ENCODE results near the gene PLPP2. TPM values are rescaled to one million over a fixed set of nuclear protein-coding genes. Genes with fewer than 3 reads are reported as not detected.

PLPP2 gene
- 56.1 and 62.1 TPM in 2 replicates for total RNA-seq

GRCh38 chr19:291006-291521 lies at the start of gene PLPP2:
Gene PLPP2 (minus strand): TSS chr19:291403. CDS start chr19:291336, 67 bp downstream.

Other genes starting within 250 kb of the PLPP2 start
- not detected in 2 replicates for gene OR4F17, start 184.3 kb downstream of the PLPP2 start, total RNA-seq
- 7.9 and 13.5 TPM in 2 replicates for gene MIER2, start 53.4 kb upstream of the PLPP2 start, total RNA-seq
- gene C2CD4C, start 117.7 kb upstream of the PLPP2 start, total RNA-seq = 0.42 TPM in 2 replicates
- 0.07 and 0.14 TPM in 2 replicates for gene SHC2, start 169.6 kb upstream of the PLPP2 start, total RNA-seq
- 0.14 TPM in 1 of 2 replicates, not detected in the other for gene MADCAM1, start 205.1 kb upstream of the PLPP2 start, total RNA-seq
- gene TPGS1, start 216.1 kb upstream of the PLPP2 start, total RNA-seq = 37.6 and 38.8 TPM in 2 replicates
- 94.9 and 162 TPM in 2 replicates for gene CDC34, start 240.4 kb upstream of the PLPP2 start, total RNA-seq

Measured in airway epithelial cell (primary cell).